GM18861 (cell line): ENCODE results near the gene SEMA3E.
"Not testable (repeated sequence)": the region's sequence is repeated elsewhere in the genome, so short reads cannot be mapped to it uniquely, and the experiment has no call there.

Experiments used
- ATAC-seq: cut with Tn5 transposase; IDR thresholded peaks from one replicate; pipeline ENCODE4 v1.9.1; 2021; ENCODE audit not compliant: unreplicated experiment

SEMA3E gene

GRCh38 chr7:83562960-83563359, 86.0 kb downstream of the SEMA3E start:
- no peak for ATAC-seq

GRCh38 chr7:83562289-83562688, 86.7 kb downstream of the SEMA3E start:
- no peak for ATAC-seq

GRCh38 chr7:83559887-83560286, 89.1 kb downstream of the SEMA3E start:
- ATAC-seq = no peak

GRCh38 chr7:83552556-83552955, 96.4 kb downstream of the SEMA3E start:
- not testable (repeated sequence) for ATAC-seq

GRCh38 chr7:83550100-83550499, 98.8 kb downstream of the SEMA3E start:
- ATAC-seq = no peak

- ATAC-seq = no peak
Measured at GRCh38 chr7:83548250-83548649, 100.7 kb downstream of the SEMA3E start.

GRCh38 chr7:83547526-83547925, 101.4 kb downstream of the SEMA3E start:
- ATAC-seq = peak; percentile 81

- no peak for ATAC-seq
Measured at GRCh38 chr7:83546586-83546985, 102.4 kb downstream of the SEMA3E start.

- no peak for ATAC-seq
Measured at GRCh38 chr7:83541187-83541960, 107.6 kb downstream of the SEMA3E start.

GRCh38 chr7:83534488-83534887, 114.5 kb downstream of the SEMA3E start:
- ATAC-seq = no peak

- ATAC-seq = no peak
Measured at GRCh38 chr7:83532219-83532618, 116.7 kb downstream of the SEMA3E start.

GRCh38 chr7:83531766-83532165, 117.2 kb downstream of the SEMA3E start:
- ATAC-seq = no peak

GRCh38 chr7:83528925-83529423, 120.0 kb downstream of the SEMA3E start:
- ATAC-seq = no peak

GRCh38 chr7:83524277-83525075, 124.5 kb downstream of the SEMA3E start:
- ATAC-seq = no peak

- no peak for ATAC-seq
Measured at GRCh38 chr7:83520726-83521125, 128.2 kb downstream of the SEMA3E start.

GRCh38 chr7:83519240-83519639, 129.7 kb downstream of the SEMA3E start:
- no peak for ATAC-seq

- no peak for ATAC-seq
Measured at GRCh38 chr7:83517035-83517700, 131.8 kb downstream of the SEMA3E start.

- ATAC-seq = no peak
Measured at GRCh38 chr7:83514977-83515376, 134.0 kb downstream of the SEMA3E start.

- no peak for ATAC-seq
Measured at GRCh38 chr7:83509255-83510021, 139.5 kb downstream of the SEMA3E start.

GRCh38 chr7:83504330-83504729, 144.6 kb downstream of the SEMA3E start:
- ATAC-seq = no peak

GRCh38 chr7:83502636-83503035, 146.3 kb downstream of the SEMA3E start:
- no peak for ATAC-seq
